GM19463 (cell line): ENCODE measurements around the gene CTRB2.
"Not testable (repeated sequence)": the region's sequence is repeated elsewhere in the genome, so short reads cannot be mapped to it uniquely, and the experiment has no call there.

Experiments
- ATAC-seq: cut with Tn5 transposase; IDR thresholded peaks from one replicate; pipeline ENCODE4 v1.9.1; 2021; ENCODE audit warnings: mild to moderate bottlenecking, moderate library complexity; ENCODE audit not compliant: unreplicated experiment

Gene CTRB2

GRCh38 chr16:75227361-75228142 is 20.6 kb upstream of the CTRB2 start:
- no peak for ATAC-seq

- no peak for ATAC-seq
Measured at GRCh38 chr16:75226550-75227360, 19.8 kb upstream of the CTRB2 start.

GRCh38 chr16:75225678-75226515 is 18.9 kb upstream of the CTRB2 start:
- ATAC-seq, result no peak

- no peak for ATAC-seq
Measured at GRCh38 chr16:75225092-75225491, 18.1 kb upstream of the CTRB2 start.

GRCh38 chr16:75224306-75225082 is 17.5 kb upstream of the CTRB2 start:
- no peak for ATAC-seq

GRCh38 chr16:75223129-75223528 is 16.2 kb upstream of the CTRB2 start:
- not testable (repeated sequence) for ATAC-seq

- ATAC-seq, result no peak
Measured at GRCh38 chr16:75222271-75222783, 15.4 kb upstream of the CTRB2 start.

GRCh38 chr16:75219838-75220237 is 12.9 kb upstream of the CTRB2 start:
- ATAC-seq, result peak; percentile 70

- ATAC-seq, result no peak
Measured at GRCh38 chr16:75219088-75219487, 12.1 kb upstream of the CTRB2 start.

- ATAC-seq, result peak; percentile 52
Measured at GRCh38 chr16:75218256-75219076, 11.5 kb upstream of the CTRB2 start, which contains the start of gene CTRB1. Gene CTRB1, plus strand, starts transcription at chr16:75218988. Its CDS starts 20 bp downstream, at chr16:75219008.

GRCh38 chr16:75217389-75217851 is 10.5 kb upstream of the CTRB2 start:
- no peak for ATAC-seq

- no peak for ATAC-seq
Measured at GRCh38 chr16:75216576-75216975, 9.6 kb upstream of the CTRB2 start.

- no peak for ATAC-seq
Measured at GRCh38 chr16:75216127-75216526, 9.2 kb upstream of the CTRB2 start.

- not testable (repeated sequence) for ATAC-seq
Measured at GRCh38 chr16:75211286-75211685, 4.3 kb upstream of the CTRB2 start.

- ATAC-seq, result no peak
Measured at GRCh38 chr16:75209944-75210343, 3.0 kb upstream of the CTRB2 start.

- ATAC-seq, result not testable (repeated sequence)
Measured at GRCh38 chr16:75209514-75209913, 2.6 kb upstream of the CTRB2 start.

- no peak for ATAC-seq
Measured at GRCh38 chr16:75208861-75209505, 2.0 kb upstream of the CTRB2 start.

GRCh38 chr16:75208242-75208825 is 1.4 kb upstream of the CTRB2 start:
- no peak for ATAC-seq
